K562 (cell line): ENCODE measurements around the gene SERTAD1. TPM values are rescaled to one million over a fixed set of nuclear protein-coding genes. Genes with fewer than 3 reads are reported as not detected.
A peak's percentile ranks its signal among the peaks of the same experiment; 100 is the strongest.

Source experiments
- ATAC-seq: fragments of 200-7000 bp; cut with Tn5 transposase; 3 replicates; pipeline ENCODE4 v1.9.1; 2020; ENCODE audit warnings: moderate library complexity
- BruUV-seq: library from RNA; stranded (reverse); fragments of 400-500 nt; replicated peaks from 2 replicates; lab custom pipeline; 2021; lab: Mats Ljungman, UMichigan
- CTCF ChIA-PET: fragments of 300-600 bp; formaldehyde crosslinking; extraction: SDS; loops from one replicate; lab custom pipeline; 2021; ENCODE audit warnings: low intra/inter-chr PET ratio; lab: Yijun Ruan, JAX
- POLR2A ChIA-PET: fragments of 300-600, 350-650 bp; sonication (Branson Sonifier 250); formaldehyde crosslinking; extraction: SDS; loops from one replicate; lab custom pipeline; 2021; ENCODE audit warnings: antibody characterized with exemption, inconsistent platforms; lab: Yijun Ruan, JAX
- DNase-seq, 4 experiments: peaks; one replicate each; pipeline versions ENCODE4 v3.0.0 to v3.0.0-alpha.2; 2011 to 2018; ENCODE audit warnings: low spot score in 3 of 4, mixed read lengths in 3 of 4; ENCODE audit errors: extremely low read depth in 1 of 4
- FAIRE-seq: peaks from 2 replicates; lab custom pipeline; 2011; peaks lifted over from hg19 to GRCh38; lab: Jason Lieb, UNC
- H2AFZ ChIP-seq: 2 replicates; pipeline ENCODE4 v1.6.0; 2011; ENCODE audit warnings: low read depth, low read length, control low read depth, inconsistent platforms
- H3K27ac ChIP-seq: fragments of 200-600 bp; 3 replicates; pipeline ENCODE4 v1.8.0; 2011; ENCODE audit warnings: low read depth, mild to moderate bottlenecking, control low read depth, inconsistent platforms, low read length, moderate library complexity, mixed read lengths; ENCODE audit errors: extremely low read depth
- H3K27me3 ChIP-seq, 2 experiments: fragments of 300-600 bp in 1 of 2; 2 replicates in 1 of 2; 3 replicates in 1 of 2; pipeline versions ENCODE4 v1.6.0 to v1.8.0; 2011; ENCODE audit warnings: inconsistent platforms in 2 of 2, low read length in 2 of 2, mild to moderate bottlenecking in 1 of 2, mixed read lengths in 1 of 2, moderate library complexity in 1 of 2; ENCODE audit not compliant: control insufficient read depth in 2 of 2, insufficient read depth in 2 of 2
- H3K36me3 ChIP-seq: fragments of 300-600 bp; 3 replicates; pipeline ENCODE4 v1.8.0; 2011; ENCODE audit warnings: mild to moderate bottlenecking, low read length, inconsistent platforms; ENCODE audit not compliant: control insufficient read depth, insufficient read depth
- H3K4me1 ChIP-seq, 2 experiments: fragments of 200-600 bp in 1 of 2; replicated peaks in 1 of 2; 2 replicates in 1 of 2; 3 replicates in 1 of 2; pipeline versions ENCODE4 v1.5.1 to v1.8.0; 2011; ENCODE audit warnings: inconsistent platforms in 2 of 2, low read length in 2 of 2, mild to moderate bottlenecking in 1 of 2, mixed read lengths in 1 of 2, moderate library complexity in 1 of 2; ENCODE audit not compliant: control insufficient read depth in 2 of 2, insufficient read depth in 2 of 2
- H3K4me2 ChIP-seq: 2 replicates; pipeline ENCODE4 v1.6.1; 2011; ENCODE audit warnings: low read length, control low read depth, inconsistent platforms, mixed read lengths; ENCODE audit not compliant: insufficient read depth
- H3K4me3 ChIP-seq: fragments of 200-600 bp; sonication (generic), shearing (Covaris generic); 2 replicates; pipeline ENCODE4 v1.5.1; 2016; ENCODE audit warnings: control low read depth, inconsistent platforms
- H3K79me2 ChIP-seq: fragments of 200-600 bp; 3 replicates; pipeline ENCODE4 v1.8.0; 2011; ENCODE audit warnings: low read length, inconsistent platforms; ENCODE audit not compliant: control insufficient read depth, insufficient read depth
- H3K9ac ChIP-seq, 2 experiments: 2 replicates each; pipeline versions ENCODE4 v1.6.0 to v1.6.1; 2011; ENCODE audit warnings: low read depth in 2 of 2, low read length in 2 of 2, control low read depth in 1 of 2, inconsistent platforms in 1 of 2, mild to moderate bottlenecking in 1 of 2, mixed read lengths in 1 of 2; ENCODE audit not compliant: insufficient read depth in 1 of 2
- H3K9me1 ChIP-seq: one replicate; pipeline ENCODE4 v1.6.0; 2011; ENCODE audit warnings: inconsistent platforms, mild to moderate bottlenecking, low read length, moderate library complexity; ENCODE audit not compliant: control insufficient read depth, insufficient read depth
- H3K9me3 ChIP-seq: replicated peaks from 2 replicates; pipeline ENCODE4 v1.5.1; 2011; ENCODE audit warnings: low read depth, low read length, inconsistent platforms; ENCODE audit not compliant: control insufficient read depth, insufficient read depth
- H4K20me1 ChIP-seq: replicated peaks from 2 replicates; pipeline ENCODE4 v1.6.1; 2011; ENCODE audit warnings: low read length, inconsistent platforms, mixed read lengths; ENCODE audit not compliant: control insufficient read depth, insufficient read depth
- ARID3B ChIP-seq: fragments of 250-450 bp; sonication (Bioruptor Pico); IDR thresholded peaks from 2 replicates; pipeline ENCODE4 v1.4.0; 2020; ENCODE audit warnings: borderline replicate concordance
- ATF2 ChIP-seq: sonication (generic); formaldehyde crosslinking; IDR thresholded peaks from 2 replicates; pipeline ENCODE4 v1.8.1; 2022; ENCODE audit warnings: missing genetic modification reagents
- CHD1 ChIP-seq: fragments of 200-600 bp; sonication (generic); IDR thresholded peaks from one replicate; pipeline ENCODE4 v1.6.1; 2012; ENCODE audit warnings: mild to moderate bottlenecking, moderate library complexity, low read length, inconsistent platforms
- ETV6 ChIP-seq, 3 experiments: fragments of 150-350 bp in 1 of 3; sonication (generic) in 1 of 3; formaldehyde crosslinking in 1 of 3; IDR thresholded peaks; 2 replicates each; pipeline versions ENCODE4 v1.6.1 to v1.8.0; 2014 to 2022; ENCODE audit warnings: borderline replicate concordance in 2 of 3, low read depth in 2 of 3, antibody characterized with exemption in 1 of 3, low read length in 1 of 3, mild to moderate bottlenecking in 1 of 3, missing genetic modification reagents in 1 of 3
- KLF13 ChIP-seq: fragments of 450-650 bp; IDR thresholded peaks from 2 replicates; pipeline ENCODE4 v1.6.1; 2016; ENCODE audit warnings: missing genetic modification characterization, low read depth, mild to moderate bottlenecking, missing compliant biosample characterization, moderate library complexity, borderline replicate concordance
- SMAD2 ChIP-seq: fragments of 150-350 bp; IDR thresholded peaks from 2 replicates; pipeline ENCODE4 v1.6.1; 2014; ENCODE audit warnings: low read depth, mild to moderate bottlenecking, low read length
- STAT5A ChIP-seq: IDR thresholded peaks from 2 replicates; pipeline ENCODE4 v1.6.1; 2012; ENCODE audit warnings: low read length, inconsistent platforms, borderline replicate concordance
- TRIM24 ChIP-seq, 2 experiments: fragments of 450-650 bp; IDR thresholded peaks; 2 replicates each; pipeline ENCODE4 v1.6.1; 2016
- USF2 ChIP-seq: sonication (generic); formaldehyde crosslinking; IDR thresholded peaks from 2 replicates; pipeline ENCODE4 v1.5.0; 2020; ENCODE audit warnings: missing genetic modification reagents
- ZNF184 ChIP-seq: sonication (generic); formaldehyde crosslinking; IDR thresholded peaks from 2 replicates; pipeline ENCODE4 v1.5.0; 2020; ENCODE audit warnings: missing genetic modification reagents
- ZNF232 ChIP-seq: sonication (generic); formaldehyde crosslinking; IDR thresholded peaks from 2 replicates; pipeline ENCODE4 v1.8.0; 2022; ENCODE audit warnings: mild to moderate bottlenecking, missing genetic modification reagents
- ZNF282 ChIP-seq: sonication (generic); formaldehyde crosslinking; IDR thresholded peaks from 2 replicates; pipeline ENCODE4 v1.8.1; 2023; ENCODE audit warnings: missing genetic modification reagents
- ZNF431 ChIP-seq: sonication (generic); formaldehyde crosslinking; IDR thresholded peaks from 2 replicates; pipeline ENCODE4 v1.8.0; 2022; ENCODE audit warnings: mild to moderate bottlenecking, missing genetic modification reagents
- ZNF584 ChIP-seq: fragments of 200-800 bp; sonication (Bioruptor generic); IDR thresholded peaks from 2 replicates; pipeline ENCODE4 v1.6.1; 2016; ENCODE audit warnings: low read depth, mild to moderate bottlenecking, missing genetic modification characterization, missing compliant biosample characterization
- WGBS: fragments of 100-300 bp; shearing (Covaris generic); methylation state at CpG from one replicate; pipeline ENCODE4 v1.1.6; 2016; ENCODE audit warnings: low coverage, mixed read lengths; ENCODE audit not compliant: insufficient coverage; ENCODE audit errors: missing lambda C conversion rate; 5-methylcytosine and 5-hydroxymethylcytosine counted together
- in situ Hi-C: fragments of 300-500 bp; cut with MboI; formaldehyde crosslinking; loops from 4 replicates; pipeline ENCODE4 v1.15.0; 2018; ENCODE audit warnings: inconsistent platforms, mixed read lengths
- intact Hi-C: fragments of 100-400 bp; cut with micrococcal nuclease; formaldehyde crosslinking; loops from 2 replicates; pipeline ENCODE4 v1.14.2; 2022
- polyA plus RNA-seq, 8 experiments: library from polyadenylated mRNA; depleted of rRNA in 4 of 8; stranded (reverse) in 5 of 8; unstranded in 3 of 8; fragments of >200 nt; fragmentation: Nextera tagmentation in 2 of 8; fragmentation: Illumina TruSeq in 1 of 8; extraction: Ambion mirVana in 2 of 8; extraction: Trizol in 1 of 8; gene quantifications; 2 replicates each; pipeline versions ENCODE4 v1.2.1 to v1.2.3, GENCODE V29; 2011 to 2014; ENCODE audit warnings: inconsistent platforms in 1 of 8, missing spikeins in 1 of 8
- total RNA-seq, 7 experiments: library from RNA; depleted of rRNA in 6 of 7; stranded (reverse); fragments of >200 nt in 6 of 7; fragmentation: Illumina TruSeq in 2 of 7; extraction: Trizol in 2 of 7; gene quantifications; 2 replicates each; pipeline versions ENCODE4 v1.2.1 to v1.2.3, GENCODE V29; 2011 to 2021; ENCODE audit warnings: low replicate concordance in 1 of 7

Gene SERTAD1
- total and polyA plus RNA-seq, 9 of the 15 experiments (the other 6 are each of a cell fraction or from before 2014, with no cell fraction given) = 0.15 to 8.7 (median 4.9) TPM

- H3K9me3 ChIP-seq = no peaks in the 10 kb centered on the region; the same call in 1 of the 2 replicates
- no TSS peak for BruUV-seq
- in situ Hi-C loops (no loop called here), intact Hi-C loops (no loop called here)
- ChIA-PET CTCF (no interaction called here), POLR2A (no interaction called here)
- H3K4me2 ChIP-seq = peak within 1 kb of the TSS; percentile 93
- no peaks in the 10 kb centered on the region; the same call in 1 of the 2 replicates for H4K20me1 ChIP-seq
- H3K9ac ChIP-seq = peak within 1 kb of the TSS; percentile 52 to 77
- H3K27me3 ChIP-seq = no peaks in the 10 kb centered on the region
- 94% methylated on average over 13 of the region's 87 CpGs for WGBS
- H2AFZ ChIP-seq = peak within 1 kb of the TSS; percentile 91
- no peak for FAIRE-seq
- no peak for ATAC-seq
- TF ChIP-seq USF2 (no peak), CHD1 (no peak), ZNF282 (no peak), ZNF232 (CRISPR knock-in tag) (no peak), KLF13 (no peak), ETV6 (IDR thresholded peaks at IDR 0.05; ENCODE audit: borderline replicate concordance in 1 of 2, low read depth in 2 of 2, low read length in 1 of 2) (no peak), ETV6 (CRISPR knock-in tag; IDR thresholded peaks at IDR 0.05; ENCODE audit: borderline replicate concordance) (no peak), ZNF431 (no peak), STAT5A (no peak), SMAD2 (no peak), ZNF184 (CRISPR knock-in tag) (no peak), TRIM24 (IDR thresholded peaks at IDR 0.05) (no peak), ARID3B (CRISPR knock-in tag) (no peak), ATF2 (CRISPR knock-in tag) (no peak), ZNF584 (CRISPR knock-in tag) (no peak)
- H3K4me1 ChIP-seq = peaks cover 18 to 42% of the 10 kb centered on the region in 2 experiments; a peak in 4 of 5 replicates
- no peaks in the 10 kb centered on the region for H3K9me1 ChIP-seq
- H3K4me3 ChIP-seq = peak within 1 kb of the TSS; percentile 16; the same call in 1 of the 2 replicates
- H3K79me2 ChIP-seq = peaks cover 39% of the 10 kb centered on the region
- peak in 1 of 4 experiments; percentile 14 for DNase-seq
- peaks cover 7% of the 10 kb centered on the region for H3K36me3 ChIP-seq
- H3K27ac ChIP-seq = peak within 1 kb of the TSS; percentile 78
Measured at GRCh38 chr19:40466985-40467734, 41.4 kb upstream of the SERTAD1 start, which contains the start of gene SPTBN4. SPTBN4 (plus strand) TSS chr19:40467001; CDS start chr19:40472622, 5,621 bp downstream.
